HG02678 (cell line): ENCODE measurements around the gene LRIT1.
A peak's percentile ranks its signal among the peaks of the same experiment; 100 is the strongest.

Experiments
- ATAC-seq: cut with Tn5 transposase; IDR thresholded peaks from one replicate; pipeline ENCODE4 v1.9.1; 2021; ENCODE audit warnings: mild to moderate bottlenecking, moderate library complexity; ENCODE audit not compliant: unreplicated experiment

Gene LRIT1

DNA sequence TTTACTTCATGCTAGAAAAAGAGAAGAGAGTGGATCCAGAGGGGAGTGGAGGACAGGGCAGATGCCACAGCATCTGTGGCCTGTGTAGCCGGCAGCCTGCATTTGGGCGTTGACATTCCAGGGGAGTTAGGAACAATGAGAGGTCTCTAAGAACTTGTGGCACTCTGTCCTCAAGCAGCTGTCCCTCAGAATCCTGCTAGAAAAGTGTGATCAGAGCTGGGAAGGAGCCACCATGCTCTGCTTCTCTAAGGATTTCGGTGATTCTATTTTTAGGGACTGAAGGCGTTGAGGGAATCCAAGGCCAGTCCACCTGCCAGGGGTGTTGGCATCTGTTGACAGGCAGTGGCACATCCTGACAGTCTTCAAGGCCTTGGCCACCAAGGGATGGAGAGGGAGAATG lies 23.6 kb downstream of the LRIT1 start:
- no peak for ATAC-seq

DNA sequence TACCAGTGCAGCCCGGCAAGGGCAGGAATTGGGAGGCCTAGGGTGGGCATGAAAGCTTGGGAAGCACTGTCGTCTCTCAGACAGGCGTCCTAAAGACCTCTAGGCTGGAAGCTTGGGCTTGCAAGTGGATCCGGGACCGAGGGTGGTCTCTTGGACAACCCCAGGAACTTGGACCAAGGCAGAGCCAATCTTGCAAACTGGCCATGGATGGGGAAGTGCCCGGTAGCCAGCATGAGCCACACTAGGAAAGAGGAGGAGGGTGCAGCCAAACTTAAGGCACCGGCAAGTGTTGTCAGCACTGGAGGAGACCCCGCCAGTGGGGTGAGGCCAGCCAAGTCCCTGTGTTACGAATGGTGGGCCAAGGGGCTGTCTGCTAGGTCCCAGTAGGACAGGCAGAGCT lies 24.5 kb downstream of the LRIT1 start:
- no peak for ATAC-seq

GRCh38 chr10:84214612-84215235 lies 26.6 kb downstream of the LRIT1 start:
- ATAC-seq = peak; percentile 83

DNA sequence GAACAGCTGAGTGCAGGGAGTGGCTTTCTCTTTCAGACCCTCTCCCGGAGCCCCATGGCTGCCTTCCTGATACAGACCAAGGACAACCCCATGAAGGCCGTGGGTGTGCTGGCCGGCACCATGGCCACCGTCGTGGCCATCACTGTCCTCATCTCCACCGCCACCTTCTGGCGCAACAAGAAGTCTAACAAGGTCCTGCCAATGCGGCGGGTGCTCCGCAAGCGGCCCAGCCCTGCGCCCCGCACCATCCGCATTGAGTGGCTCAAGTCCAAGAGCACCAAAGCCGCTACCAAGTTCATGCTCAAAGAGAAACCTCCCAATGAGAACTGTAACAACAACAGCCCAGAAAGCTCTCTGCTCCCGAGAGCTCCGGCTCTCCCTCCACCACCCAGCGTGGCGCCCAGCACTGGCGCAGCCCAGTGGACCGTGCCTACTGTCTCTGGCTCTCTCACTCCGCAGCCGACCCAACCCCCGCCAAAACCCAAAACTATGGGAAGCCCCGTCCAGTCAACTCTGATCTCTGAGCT lies 27.2 kb downstream of the LRIT1 start:
- ATAC-seq = no peak

GRCh38 chr10:84213076-84213475 lies 28.3 kb downstream of the LRIT1 start:
- ATAC-seq = no peak

DNA sequence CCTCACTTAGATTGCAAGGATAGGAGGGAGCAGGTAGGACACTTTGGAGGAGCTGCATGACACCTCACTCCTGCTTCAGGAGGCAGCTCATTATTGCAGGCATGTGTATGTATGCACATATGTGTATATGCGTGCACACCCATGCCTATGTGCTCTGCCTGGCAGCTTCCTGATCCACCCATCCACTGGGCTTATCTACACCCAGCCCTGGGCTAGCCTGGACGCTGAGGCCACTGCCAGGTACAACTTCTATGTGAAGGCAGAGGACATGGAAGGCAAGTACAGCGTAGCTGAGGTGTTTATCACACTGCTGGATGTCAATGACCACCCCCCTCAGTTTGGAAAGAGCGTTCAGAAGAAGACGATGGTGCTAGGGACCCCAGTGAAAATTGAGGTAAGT lies 29.3 kb downstream of the LRIT1 start:
- ATAC-seq = no peak

DNA sequence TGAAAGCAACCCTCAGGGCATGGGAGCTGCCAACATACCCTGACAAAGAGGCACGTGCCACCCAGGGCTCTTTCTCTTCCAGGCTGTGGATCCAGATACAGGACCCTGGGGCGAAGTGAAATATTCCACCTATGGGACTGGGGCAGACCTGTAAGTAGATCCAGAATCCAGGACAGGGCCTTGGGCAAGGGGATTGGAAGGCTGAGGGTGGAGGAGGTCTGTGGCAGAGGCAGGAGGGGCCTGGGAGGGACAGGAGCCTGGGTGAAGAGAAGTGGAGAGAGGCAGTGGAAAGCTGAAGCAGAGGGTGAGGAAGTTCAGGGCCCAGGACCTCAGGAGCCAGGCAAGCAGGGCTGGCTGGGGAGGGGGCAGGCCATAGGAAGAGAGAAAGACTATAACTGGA lies 29.8 kb downstream of the LRIT1 start:
- ATAC-seq = no peak

GRCh38 chr10:84208023-84208422 lies 33.3 kb downstream of the LRIT1 start:
- ATAC-seq = no peak

DNA sequence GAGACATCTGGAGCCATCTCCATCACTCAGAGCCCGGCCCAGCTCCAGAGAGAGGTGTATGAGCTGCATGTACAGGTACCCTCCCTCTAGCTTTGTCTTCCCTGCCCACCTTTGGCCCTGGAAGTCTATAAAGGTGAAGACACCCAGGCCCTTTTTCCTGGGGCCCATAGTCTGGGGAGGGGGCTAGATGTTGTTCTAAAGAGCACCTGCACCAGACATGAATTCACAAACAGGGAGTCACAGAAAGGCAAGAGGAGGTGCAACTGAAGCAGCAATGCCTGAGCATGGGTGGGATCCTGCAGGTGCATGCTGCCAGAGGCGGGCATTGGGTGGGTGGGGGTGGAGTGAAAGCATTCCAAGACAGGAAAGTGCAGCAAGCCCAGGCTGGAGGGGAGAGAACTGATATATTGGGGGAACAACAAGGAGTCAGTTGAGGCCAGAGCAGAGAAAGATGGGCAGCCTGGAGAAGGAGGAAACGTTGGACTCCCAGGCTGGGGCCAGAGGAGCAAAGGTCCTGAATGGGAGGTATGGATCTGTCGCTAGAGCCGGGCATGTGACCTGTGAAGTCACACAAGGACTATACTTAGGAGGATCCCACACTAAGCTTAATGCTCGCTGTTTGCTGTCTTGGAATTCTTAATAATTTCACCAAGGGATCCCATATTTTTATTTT lies 35.4 kb downstream of the LRIT1 start:
- ATAC-seq = no peak

DNA sequence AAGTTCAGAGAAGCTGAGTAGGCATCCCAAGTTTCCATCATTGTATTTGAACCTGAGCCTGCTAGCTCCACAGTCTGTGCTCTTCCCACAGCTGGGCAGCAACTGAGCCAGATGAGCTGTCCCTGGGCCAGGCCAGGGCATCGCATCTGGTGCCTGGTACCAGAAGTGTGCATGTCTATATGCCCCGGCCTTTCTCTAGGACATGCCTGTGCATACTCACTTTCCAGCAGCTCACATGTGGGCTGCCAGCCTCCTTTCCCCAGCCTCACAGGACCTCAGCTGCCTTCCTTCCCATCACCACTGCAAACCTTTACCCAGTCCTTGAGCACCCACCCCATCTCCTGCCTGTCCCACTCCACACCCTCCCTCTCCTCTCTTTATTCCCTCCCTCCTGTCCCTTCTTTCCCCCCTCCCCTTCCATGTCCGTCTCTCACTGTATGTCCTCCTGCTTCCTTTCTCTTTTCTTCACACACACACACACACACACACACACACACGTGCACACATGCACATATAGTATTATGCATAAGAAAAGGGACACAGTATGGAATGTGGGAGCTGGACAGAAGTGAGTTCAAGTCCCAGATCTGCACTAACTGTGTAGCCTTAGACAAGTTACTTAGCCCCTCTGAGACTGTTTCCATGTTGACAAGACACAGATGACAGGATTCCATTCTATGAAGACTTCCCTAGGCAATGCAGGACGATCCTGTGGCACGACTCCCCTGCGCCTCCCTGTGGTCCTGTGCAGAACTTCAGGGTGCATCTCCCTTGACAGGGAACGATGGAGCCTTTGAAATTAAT lies 36.1 kb downstream of the LRIT1 start:
- ATAC-seq = peak; percentile 87

- ATAC-seq = no peak
Observed at GRCh38 chr10:84204610-84205009, 36.7 kb downstream of the LRIT1 start.

GRCh38 chr10:84204122-84204521 lies 37.2 kb downstream of the LRIT1 start:
- ATAC-seq = peak; percentile 59

DNA sequence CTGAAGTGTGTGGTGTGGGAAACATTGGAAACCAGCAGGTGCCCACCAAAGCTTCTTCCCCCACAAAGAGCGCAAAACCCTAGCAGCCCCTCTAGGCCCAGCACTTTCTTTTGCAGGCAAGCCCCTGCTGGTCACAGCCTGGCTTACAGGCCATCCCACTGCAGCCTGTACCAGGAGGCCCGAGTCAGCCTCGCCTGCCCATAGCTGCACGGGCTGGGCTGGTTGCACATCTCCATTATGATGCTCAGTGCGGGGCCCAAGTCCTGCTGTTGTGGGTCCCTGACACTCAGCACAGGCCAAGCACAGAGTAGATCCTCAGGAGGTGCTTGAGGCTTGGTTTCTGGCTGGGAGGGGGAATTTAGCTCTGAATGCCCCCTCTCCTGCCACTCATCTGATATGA lies 39.0 kb downstream of the LRIT1 start:
- no peak for ATAC-seq

DNA sequence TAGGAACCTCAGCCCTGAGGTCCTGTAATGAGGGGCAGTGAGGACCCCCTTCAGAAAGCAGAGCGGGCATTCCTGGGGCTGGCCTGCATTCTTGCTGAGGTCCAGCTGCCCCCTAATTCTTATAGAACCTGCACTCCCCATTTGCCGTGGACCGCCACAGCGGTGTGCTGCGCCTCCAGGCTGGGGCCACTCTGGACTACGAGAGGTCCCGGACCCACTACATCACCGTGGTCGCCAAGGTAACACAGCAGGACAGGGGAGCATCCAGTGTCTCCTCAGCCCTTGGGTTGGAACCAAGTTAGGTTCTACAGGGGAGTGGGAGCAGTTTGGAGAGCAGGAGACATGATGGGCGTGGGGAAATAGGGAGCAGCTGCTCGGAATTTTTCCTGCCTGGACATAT lies 39.7 kb downstream of the LRIT1 start:
- ATAC-seq = no peak

GRCh38 chr10:84201244-84201606 lies 40.1 kb downstream of the LRIT1 start:
- ATAC-seq = no peak

- ATAC-seq = no peak
Observed at GRCh38 chr10:84200537-84201243, 40.7 kb downstream of the LRIT1 start.

- ATAC-seq = no peak
Observed at GRCh38 chr10:84198206-84198915, 43.0 kb downstream of the LRIT1 start.

- no peak for ATAC-seq
Observed at GRCh38 chr10:84197643-84198042, 43.7 kb downstream of the LRIT1 start.

DNA sequence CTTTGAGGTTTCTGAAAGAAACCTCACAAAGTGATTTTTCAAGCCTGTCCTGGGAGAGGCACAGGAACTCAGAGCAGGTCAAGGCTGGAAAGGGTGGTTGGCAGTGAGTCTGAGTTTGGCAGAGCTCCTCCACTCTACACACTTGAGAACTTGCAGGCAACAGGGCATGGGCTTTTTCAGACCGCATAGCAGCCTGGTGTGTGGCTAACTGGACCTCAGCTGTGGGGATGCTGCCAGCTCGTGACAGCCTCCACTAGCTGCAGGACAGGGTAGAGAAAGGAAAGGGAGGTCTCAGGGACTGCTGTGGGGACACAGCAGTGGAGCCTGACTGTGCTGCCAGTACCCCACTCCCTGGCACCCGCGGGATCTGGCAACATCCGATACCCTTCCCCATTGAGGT lies 44.4 kb downstream of the LRIT1 start:
- no peak for ATAC-seq

DNA sequence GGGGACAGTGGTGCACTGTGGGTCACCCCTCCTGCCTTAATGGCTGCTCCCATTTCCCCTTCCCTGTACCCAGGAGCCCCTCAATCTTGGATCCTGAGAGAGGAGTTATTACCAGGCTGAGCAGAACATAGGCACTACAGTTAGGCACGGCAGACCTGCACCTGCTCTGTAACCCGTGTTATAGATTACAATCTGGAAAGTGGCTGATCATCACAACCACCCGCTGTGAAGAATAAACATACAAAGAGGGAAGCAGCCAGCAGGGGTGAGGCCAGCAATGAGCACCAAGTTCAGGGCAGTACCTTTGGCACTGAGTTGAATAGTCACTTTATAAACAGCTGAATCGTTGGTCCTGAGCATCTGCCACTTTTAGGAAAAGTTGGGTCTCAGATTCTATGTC lies 45.3 kb downstream of the LRIT1 start:
- ATAC-seq = no peak
